Activated CD4-positive, CD25-positive, alpha-beta regulatory T cell treated with anti-CD3 and anti-CD28 coated beads, Interleukin-2, amount 50 U/mL, for 72 hours (primary cell): ENCODE measurements around the gene CACNA1D.
"Not testable (repeated sequence)": the region's sequence is repeated elsewhere in the genome, so short reads cannot be mapped to it uniquely, and the experiment has no call there.

Experiments used
- DNase-seq: peaks from one replicate; pipeline ENCODE4 v3.0.0; 2021

The CACNA1D gene

DNA sequence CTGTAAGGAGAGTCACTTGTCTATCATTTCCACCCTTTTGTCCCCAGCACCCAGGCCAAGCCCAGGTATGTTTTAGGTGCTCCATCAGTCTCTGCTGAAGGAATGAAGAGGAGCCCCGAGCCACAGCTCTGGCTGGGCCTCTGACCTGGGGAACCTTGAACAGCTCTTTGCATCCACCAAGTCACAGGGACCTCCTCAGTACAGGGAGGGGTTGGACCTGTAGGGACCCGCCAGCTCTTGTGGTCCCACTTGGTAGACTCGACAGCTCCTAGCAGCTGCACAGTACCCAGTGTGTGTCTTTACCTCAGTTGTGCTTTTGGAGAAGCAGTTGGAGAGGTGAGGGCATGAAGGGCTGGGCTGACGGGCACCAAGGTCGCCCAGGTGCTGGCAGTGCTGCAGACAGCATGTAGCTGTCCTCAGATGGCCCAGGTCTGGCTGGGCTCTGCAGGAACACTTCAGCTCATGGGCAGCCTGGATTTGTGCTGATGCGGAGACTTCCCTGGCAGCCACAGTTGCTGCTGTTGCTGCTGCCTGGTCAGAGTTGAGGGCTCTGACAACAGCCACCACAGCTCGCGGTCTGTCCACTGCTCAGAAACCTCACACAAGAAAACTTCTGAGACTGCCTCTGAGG lies 123.6 kb downstream of the CACNA1D start:
- DNase-seq = no peak

DNA sequence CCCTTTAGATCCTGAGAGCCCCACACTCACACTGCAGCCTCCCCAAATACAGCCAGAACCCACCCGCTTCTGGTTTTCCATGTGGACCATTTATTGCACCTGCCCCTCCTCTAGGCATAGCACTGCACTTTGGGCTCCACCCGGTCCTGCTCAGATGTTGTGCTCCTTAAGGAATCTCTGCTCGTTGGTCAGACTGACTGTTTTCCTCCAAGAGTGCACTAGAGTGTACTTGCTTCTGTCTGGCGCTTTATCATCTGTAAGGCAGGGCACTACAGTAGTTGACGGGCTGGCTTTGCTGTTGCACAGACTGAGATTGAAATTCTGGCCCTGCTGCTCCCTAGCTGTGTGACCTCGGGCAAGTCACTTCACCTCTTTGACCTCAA lies 124.1 kb downstream of the CACNA1D start:
- no peak for DNase-seq

DNA sequence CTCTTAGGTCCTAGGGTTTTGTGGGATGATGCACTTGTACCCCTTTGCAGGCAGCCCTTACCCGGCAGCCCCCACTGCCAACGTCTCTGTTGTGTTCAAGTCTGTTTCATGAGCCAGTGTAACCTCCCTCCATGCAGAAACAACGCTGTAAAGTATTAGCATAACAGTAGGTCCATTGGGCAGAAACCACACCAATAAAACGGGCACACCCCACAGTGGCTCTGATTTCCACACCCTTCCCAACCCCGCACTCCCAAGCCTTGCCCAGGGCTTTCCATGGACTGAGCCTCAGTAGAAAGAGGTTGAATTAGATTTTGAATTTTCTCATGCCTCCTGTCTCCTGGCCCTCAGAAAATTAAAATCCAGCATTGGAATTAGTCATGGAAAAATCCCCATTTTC lies 124.5 kb downstream of the CACNA1D start:
- no peak for DNase-seq

DNA sequence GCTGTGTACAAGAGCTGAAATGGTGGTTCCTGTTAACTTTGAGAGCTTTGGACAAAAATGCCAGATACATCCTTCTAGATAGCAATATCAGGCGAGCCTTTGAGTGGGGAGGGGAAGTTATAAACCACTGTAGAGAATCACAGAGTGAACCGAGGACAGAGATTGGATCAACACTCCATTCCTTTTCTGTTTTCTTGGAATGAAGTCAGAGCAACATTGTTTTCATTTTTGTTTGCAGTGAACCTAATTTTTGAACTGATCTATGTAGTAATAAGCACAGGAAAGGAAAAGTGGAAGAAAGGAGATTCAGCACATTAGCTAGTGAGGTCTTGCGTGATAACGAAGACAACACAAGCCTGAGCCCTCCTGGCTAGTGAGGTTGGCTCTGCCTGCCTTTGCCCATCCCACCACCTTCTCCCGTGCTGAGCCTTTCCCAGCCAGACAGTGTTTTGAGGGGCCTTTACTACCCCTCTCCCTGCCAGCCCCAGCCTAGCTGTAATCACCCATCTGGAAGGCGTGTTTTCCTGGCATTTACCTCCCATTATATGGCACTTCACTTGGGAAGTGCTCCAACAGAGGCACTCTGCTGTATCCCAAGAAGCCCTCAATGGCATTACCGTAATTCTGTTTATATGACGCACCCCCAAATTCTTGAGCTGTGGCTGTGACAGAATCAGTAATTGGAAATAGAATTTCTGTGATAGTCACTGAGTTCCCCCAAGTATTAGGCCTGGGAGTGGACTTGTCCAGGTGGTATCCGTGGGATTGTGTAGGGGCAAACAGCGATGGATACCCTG lies 129.8 kb downstream of the CACNA1D start:
- DNase-seq = no peak

DNA sequence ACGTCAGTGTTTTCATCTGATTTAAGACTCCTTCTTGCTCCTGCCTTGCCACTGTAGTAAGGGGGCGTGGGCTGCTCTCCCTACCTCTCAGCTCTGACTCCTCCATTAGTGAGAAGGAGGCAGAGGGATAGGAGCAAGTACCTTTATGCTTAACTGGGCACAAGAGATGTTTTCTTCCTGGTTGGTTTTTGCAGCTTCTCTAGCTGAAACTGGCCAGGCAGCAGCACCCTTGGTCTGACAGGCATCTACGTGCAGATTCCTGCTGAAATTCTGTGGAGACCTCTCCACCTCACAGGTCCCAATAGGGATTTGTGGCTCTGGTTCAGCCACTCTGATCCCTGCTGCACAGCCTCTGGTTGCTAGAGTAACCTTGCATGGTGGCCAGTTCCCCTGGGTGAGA lies 132.5 kb downstream of the CACNA1D start:
- DNase-seq = no peak

DNA sequence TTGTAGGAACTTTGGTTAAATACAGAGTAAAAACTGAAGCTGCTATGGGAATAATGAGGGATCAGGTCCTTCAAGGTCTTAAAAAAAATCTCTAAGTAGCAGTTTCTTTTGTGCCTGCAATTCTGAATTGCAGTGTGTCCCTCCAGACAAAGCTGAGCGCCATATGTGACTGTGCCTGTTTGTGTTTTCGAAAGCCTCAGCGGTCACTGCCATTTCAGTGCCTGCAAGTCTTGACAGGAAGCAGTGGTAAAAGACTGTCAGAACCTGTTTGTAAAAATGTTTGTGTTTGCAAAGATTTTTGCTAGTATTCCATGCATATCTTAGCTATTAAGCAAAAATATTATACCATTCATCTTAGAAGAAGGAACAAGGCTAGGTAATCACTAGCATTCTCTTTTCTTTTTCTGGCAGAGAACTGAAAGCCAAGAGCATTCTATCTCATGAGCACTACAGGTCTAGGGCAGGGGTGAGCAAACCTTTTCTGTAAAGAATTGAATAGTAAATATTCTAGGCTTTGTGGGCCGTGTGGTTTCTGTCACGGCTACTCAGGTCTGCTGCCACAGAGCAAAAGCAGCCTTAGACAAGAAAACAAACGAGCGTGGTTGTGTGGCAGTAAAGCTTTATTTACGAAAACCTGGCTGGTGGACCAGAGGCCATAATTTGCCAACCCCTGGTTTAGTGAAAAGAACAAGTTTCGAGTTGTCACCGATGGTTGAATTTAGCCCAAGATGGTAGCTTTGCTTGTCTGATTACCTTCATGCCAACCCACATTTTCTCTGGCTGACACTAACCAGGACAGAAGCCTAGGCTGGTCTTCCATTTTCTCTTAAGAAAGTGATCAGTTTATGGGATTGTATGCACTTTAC lies 134.4 kb downstream of the CACNA1D start:
- no peak for DNase-seq

DNA sequence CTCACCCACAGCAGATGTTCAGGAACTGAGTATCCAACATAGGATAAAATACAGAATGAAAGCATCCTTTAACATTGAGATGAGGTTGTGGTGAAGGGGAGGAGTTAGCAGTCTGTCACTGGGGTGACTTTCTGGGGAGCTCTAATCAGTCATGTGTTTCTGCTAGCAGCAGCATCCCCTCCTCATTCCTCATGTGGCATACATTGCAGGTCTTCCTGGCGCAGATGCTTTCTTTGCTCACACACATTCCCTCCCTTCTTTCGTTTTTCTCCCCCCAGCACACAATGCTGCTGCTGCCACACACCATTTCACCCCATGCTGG lies 135.0 kb downstream of the CACNA1D start:
- no peak for DNase-seq

DNA sequence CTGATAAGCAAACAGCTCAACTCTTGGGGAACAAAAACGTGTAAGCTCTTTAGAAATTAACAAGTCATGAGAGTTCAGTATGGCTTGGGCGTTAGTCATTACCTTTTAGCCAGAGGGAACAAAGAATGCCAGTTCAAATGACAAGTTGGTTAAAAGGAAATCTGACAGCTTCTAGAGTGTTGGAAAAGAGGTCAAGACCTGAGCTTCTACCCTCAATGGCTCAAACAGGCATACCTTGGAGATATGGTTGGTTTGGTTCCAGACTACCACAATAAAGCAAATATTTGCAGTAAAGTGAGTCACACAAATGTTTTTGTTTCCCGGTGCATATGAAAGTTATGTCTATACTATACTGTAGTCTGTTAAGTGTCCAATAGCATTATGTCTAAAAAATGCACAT lies 136.1 kb downstream of the CACNA1D start:
- DNase-seq = no peak

DNA sequence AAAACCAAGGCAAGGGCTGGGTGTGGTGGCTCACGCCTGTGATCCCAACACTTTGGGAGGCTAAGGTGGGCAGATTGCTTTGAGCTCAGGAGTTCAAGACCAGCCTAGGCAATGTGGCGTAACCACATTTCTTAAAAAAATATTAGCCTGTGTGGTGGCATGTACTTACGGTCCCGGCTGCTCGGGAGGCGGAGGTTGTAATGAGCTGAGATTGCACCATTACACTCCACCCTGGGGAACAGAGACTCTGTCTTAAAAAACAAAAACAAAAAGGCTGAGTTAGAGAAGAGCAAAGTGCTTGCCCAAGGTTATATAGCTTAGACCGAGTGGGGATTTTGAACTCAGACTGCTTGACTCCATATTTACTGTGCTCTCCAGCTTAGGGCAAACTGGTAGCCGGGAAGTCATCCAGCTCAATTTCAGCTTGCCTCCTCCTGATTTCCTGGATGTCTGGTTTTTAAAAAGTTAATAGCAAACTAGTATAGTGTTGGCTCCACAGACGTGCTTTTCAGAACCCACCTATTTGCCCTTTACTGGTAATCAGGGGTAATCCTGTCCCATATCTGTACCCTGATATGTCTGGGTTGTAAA lies 138.9 kb downstream of the CACNA1D start:
- no peak for DNase-seq

DNA sequence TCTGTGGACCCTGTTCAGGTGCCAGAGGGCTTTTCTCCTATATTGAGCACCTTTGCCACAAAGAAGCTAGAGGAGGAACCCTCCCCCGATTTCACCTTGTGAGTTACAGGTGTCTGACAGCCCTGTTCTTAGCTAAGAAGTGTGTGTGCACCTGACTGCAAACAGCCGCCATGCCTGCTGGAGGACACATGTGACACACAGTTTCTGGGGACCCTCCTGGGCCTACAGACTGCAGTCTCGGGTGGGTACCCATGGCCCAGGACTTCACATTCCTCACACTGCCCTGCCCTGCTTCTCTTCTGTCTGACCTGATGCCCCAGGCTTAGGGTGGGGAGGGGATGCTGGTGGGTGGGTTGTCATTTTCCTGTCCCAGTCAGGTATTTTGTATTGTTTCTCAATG lies 140.6 kb downstream of the CACNA1D start:
- no peak for DNase-seq

DNA sequence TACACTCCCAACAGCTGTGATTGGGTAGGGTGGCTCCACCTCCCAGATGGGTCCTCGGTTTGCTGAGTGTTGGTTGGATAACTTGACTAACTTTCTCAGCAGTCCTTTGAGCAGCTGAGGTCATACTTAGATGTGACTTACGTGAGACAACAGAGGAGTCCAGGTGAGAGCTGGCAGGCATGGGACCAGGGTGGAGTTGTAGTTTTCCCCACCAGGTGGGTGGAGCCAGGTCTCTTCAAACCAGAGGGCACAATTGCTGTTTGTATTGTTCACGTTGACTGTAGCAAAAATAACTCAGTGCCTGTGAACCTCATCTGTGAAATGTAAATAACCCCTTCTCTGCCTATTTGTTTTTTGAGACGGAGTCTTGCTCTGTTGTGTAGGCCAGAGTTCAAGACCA lies 144.4 kb downstream of the CACNA1D start:
- not testable (repeated sequence) for DNase-seq

DNA sequence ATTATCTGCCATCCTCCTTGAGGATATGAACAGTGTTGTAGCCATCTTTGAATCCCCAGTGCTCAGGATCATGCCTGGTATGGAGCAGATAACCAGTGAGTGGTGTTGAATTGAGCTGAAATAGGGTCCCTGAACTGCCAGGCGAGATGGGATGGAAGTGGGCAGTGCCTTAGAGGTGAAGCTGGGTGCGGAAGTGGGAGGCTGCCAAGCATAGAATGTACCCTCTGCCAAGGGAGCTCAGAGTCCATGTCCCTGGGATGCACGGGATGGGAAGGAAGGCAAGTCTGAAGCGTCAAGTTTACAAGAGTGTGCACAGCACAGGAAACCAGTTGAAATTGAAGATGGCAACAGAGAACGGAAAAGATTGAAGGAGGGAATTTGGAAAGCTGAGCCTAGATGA lies 147.0 kb downstream of the CACNA1D start:
- no peak for DNase-seq

DNA sequence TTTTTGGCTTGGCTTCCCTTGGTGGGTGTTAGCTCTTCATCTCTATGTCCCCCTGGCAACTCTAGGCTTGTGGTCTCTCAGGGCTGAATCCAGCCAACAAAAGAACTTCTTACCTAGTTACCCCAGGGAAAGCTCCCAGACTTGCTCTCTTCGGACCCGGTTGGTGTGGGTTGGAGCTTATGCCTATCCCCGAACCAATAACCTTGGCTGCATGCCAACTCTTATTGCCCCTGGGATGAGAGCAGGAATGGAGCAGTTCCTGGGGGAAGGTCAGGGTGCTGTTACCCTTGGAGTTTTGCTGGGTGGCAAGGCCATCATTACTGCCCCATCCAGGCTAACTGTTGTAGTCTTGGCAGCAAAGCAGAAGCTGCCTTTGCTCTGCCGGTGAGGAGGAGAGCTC lies 147.8 kb downstream of the CACNA1D start:
- no peak for DNase-seq

DNA sequence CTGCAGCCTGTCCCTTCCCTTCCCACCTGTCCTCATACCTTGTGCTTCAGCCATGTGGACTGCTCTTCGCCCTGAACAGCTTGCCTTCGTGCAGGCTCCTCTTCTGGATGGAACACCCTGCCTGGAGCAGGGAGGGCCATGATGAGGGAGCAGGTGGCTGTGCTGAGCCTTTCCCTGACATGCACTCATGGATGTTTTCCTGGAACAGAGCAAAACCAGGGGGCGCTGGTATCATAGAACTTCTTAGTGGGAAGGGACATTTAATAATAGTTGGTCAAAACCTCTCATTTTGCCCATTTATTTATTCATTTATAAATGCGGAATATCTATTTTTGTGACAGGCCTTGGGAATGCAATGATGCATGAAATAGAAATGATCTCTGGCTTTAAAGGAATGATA lies 149.3 kb downstream of the CACNA1D start:
- no peak for DNase-seq

DNA sequence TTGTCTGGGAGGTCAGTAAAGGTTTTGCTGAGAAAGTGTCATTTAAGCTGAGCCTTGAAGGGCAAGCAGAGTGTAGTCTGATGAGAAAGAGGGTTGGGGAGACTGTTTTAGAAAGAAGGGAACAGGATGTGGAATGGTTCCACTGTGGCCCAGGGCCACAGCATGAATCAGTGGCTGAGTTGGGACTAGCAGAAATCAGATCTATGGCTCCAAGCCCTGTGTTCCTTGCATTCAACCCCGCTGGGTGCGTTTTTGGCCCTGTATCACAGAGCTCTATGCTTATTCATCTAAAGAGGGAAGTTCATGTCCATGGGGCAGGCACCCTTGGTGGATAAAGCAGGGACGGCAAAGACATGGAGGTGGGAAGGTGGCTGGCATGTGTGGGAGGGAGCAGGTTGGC lies 151.3 kb downstream of the CACNA1D start:
- no peak for DNase-seq

DNA sequence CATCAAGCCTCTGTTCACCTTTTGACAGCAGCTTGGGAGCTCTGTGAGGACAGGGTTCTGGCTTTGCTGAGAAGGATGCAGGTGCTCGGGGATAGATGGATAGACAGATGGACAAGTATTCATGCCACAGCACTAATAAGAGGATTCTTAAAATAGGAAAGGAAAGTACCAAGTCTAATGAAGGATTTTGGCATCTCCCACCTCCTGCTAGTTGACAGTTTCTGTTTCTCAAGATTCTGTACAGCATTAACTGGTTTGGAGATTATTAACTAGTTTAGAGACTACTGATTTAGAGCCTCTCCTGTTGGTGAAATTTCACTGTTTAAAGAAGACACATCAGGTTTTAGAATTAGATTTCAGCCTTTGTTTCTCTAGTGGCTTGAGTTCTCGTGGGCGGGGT lies 152.3 kb downstream of the CACNA1D start:
- DNase-seq = no peak

DNA sequence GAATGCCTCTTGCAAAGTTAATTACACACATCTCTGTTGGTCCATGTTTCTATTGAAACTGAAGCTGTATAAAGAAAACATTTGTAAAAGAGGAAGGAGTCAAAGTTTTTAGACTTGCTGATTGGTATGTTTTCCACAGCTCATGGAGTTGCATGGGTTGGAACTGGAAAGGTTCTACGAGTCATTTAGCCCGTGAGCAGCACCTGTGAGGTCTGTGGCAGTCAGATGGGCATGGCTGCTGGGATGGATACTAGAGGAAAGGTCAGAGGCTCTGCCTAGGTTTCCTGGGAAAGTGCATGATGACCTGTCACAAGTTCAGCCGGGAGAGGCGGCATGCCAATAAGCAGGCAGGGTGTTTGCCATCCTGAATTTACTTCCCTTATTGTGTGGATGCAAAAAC lies 155.4 kb downstream of the CACNA1D start:
- DNase-seq = no peak

DNA sequence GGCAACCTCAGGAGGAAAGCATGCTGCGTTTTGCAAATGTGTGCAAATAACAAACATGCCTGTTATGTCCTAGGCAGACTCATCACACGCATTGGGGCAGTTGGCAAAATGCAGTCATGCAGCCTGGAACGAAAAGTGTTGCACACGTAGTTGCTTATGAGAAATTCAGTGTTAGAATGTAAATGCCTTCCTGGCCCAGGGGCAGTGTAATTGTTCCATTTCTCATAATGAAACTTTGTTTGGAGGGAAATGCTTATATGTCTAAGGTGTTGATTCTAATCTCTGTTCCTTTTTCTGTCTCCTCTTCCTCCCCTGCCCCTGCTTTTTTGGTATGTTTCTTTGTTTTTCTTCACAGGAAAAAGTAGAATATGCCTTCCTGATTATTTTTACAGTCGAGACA lies 156.0 kb downstream of the CACNA1D start:
- DNase-seq = no peak

DNA sequence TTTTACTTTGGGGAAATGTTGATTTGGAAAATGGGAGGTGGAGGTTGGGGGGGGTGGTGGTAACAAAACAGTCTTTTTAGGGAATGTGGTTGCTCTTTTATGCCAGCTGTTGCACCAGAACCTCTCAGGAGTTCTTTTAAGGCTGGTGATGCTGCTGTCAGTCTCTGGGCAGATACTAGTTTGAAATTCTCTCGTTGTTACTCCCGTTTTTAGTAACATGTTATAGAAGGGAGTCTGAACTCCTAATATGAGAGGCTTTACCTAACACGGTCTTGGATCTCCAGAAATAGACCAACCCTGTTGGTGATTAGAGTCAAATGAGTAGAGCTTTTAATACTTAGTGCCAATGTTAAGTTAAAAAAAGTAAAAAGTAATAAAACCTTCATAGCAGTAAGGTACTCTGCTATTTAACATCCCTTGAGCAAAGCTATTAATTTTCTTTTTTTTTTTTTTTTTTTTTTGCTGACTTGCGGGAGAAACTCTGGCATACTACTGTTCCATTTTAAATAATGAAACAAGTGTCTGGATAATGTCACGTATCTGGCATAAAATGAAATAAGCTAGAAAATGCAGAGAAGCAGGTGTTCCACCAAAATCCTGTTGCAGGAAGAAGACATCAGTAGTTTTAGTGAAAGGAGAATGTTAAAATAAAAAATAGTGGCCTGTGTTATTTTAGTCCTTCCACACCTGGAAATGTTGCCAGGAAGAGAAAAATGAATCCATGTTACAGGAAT lies 156.7 kb downstream of the CACNA1D start:
- no peak for DNase-seq

DNA sequence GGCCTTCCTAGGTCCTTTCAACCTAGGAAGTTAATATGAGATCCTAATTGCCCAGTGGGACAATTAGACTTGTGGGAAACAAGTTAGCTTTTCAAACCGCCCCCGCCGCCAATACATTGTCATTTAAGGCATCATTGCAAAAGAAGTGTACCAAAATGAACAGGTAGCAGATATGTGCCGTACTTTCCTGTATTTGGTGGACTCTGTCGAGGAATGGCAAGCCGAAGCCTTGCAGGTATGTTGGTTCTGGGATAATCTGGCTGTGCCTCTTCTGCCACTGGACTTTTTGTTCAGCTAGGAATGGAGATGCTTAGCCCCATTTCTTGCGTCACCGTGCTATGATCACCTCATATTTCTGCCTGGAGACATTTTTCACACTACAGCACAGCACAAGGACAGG lies 157.5 kb downstream of the CACNA1D start:
- DNase-seq = no peak

DNA sequence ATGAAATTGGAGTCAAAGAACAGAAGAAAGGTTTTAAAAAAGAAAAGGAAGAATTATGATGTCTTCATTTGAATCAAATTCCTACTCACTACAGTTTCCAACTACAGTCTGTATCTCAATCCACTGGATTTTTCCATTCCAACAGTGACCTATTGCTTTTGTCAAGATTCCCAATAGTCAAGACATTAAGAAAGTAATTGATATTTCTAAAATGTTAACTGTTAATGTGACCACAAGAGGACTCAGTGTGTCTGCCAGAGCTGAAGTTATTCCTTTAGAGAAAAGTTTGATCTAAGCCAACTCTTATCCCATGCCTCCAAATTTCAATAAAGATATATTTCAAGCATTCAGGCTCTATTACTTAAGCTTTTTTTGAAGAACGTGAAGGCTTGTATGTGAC lies 163.2 kb downstream of the CACNA1D start:
- DNase-seq = no peak

DNA sequence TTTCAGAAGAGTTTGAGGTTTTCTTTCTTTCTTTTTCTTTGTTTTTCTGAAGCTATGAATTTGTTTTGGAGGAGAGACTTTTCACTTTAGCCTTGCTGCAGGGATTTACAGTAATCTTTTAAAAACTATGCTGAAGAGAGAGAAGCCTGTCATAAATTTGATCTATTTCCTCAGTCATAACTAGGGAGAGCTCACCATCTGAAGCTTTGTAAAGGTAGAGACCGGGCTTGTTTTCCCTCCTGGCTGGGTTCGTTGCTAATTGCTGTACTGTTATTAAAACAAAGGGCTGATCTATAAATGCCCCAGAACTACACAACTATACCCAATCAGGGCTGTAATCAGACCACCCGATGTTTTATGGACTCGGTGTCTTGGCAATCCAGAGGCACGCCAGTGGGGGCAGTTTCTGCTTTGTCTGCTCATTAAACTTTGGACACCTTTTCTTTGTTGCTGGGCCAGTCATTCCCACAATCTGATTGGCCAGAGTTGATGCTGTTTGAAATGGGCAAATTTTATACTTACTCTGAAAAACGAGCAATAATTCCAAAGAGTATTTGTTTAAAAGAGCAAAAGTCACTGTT lies 164.3 kb downstream of the CACNA1D start:
- DNase-seq = no peak

DNA sequence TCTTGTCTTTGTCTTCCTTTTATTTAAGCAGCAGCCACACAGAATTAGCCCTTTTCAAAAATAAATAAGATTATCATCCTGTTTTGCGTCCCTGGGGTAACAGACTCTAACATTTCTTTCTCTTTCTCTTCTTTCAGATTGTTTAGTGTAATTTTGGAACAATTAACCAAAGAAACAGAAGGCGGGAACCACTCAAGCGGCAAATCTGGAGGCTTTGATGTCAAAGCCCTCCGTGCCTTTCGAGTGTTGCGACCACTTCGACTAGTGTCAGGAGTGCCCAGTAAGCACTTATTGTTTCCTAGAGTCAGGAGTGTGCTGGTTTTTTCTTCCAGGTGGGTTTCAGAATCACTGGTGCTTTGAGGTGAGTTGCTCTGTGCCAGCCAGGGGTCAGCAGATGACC lies 165.6 kb downstream of the CACNA1D start:
- DNase-seq = no peak
